HCT116 (cell line): ENCODE results near the gene DPPA3. TPM values are rescaled to one million over a fixed set of nuclear protein-coding genes. Genes with fewer than 3 reads are reported as not detected.

ENCODE experiments used
- ATAC-seq: fragments of 200-7000 bp; cut with Tn5 transposase; 2 replicates; pipeline ENCODE4 v1.9.1; 2020; ENCODE audit warnings: mild to moderate bottlenecking, moderate library complexity
- BruUV-seq: library from RNA; stranded (reverse); fragments of 400-500 nt; replicated peaks from 2 replicates; lab custom pipeline; 2021; lab: Mats Ljungman, UMichigan
- CTCF ChIA-PET: fragments of 300-600 bp; sonication (Branson Sonifier 250); formaldehyde crosslinking; loops from one replicate; lab custom pipeline; 2021; ENCODE audit warnings: antibody characterized with exemption; lab: Charles Lee
- POLR2A ChIA-PET: fragments of 300-600, 350-600 bp; sonication (Branson Sonifier 250); formaldehyde crosslinking; loops from one replicate; lab custom pipeline; 2021; ENCODE audit warnings: antibody characterized with exemption; lab: Charles Lee
- RAD21 ChIA-PET, 2 experiments: fragments of 300-600 bp; sonication (Branson Sonifier 250); formaldehyde crosslinking; loops; one replicate each; lab custom pipeline; 2023; ENCODE audit warnings: low total read pairs in 2 of 2; ENCODE audit not compliant: uncharacterized antibody in 2 of 2, unreplicated experiment in 2 of 2, low non-redundant PET in 1 of 2; lab: Charles Lee
- DNase-seq: peaks from one replicate; pipeline ENCODE4 v3.0.0-alpha.2; 2010; ENCODE audit warnings: low read depth, low spot score
- H2AFZ ChIP-seq: fragments of 200-600 bp; shearing (Covaris generic), sonication (generic); 2 replicates; pipeline ENCODE4 v1.6.1; 2017; ENCODE audit warnings: low read depth, mixed run types, mixed read lengths, antibody characterized with exemption, low read length; ENCODE audit not compliant: poor library complexity, severe bottlenecking
- H3K27ac ChIP-seq: 2 replicates; pipeline ENCODE4 v1.5.1; 2012; ENCODE audit warnings: low read depth, low read length
- H3K27me3 ChIP-seq: fragments of 200-600 bp; sonication (generic); 2 replicates; pipeline ENCODE4 v1.6.1; 2016; ENCODE audit warnings: mixed run types, low read length, mixed read lengths; ENCODE audit not compliant: insufficient read depth
- H3K36me3 ChIP-seq, 2 experiments: fragments of 200-500 bp in 1 of 2; fragments of 200-600 bp in 1 of 2; sonication (Bioruptor generic) in 1 of 2; sonication (generic) in 1 of 2; 2 replicates each; pipeline versions ENCODE4 v1.5.1 to v1.6.1; 2014 to 2016; ENCODE audit warnings: low read length in 2 of 2, inconsistent platforms in 1 of 2, mixed read lengths in 1 of 2, mixed run types in 1 of 2; ENCODE audit not compliant: insufficient read depth in 2 of 2, control insufficient read depth in 1 of 2
- H3K4me1 ChIP-seq, 2 experiments: fragments of 200-600 bp in 1 of 2; sonication (generic) in 1 of 2; 2 replicates each; pipeline versions ENCODE4 v1.5.1 to v1.6.1; 2012 to 2017; ENCODE audit warnings: low read length in 2 of 2, inconsistent platforms in 1 of 2, mild to moderate bottlenecking in 1 of 2, mixed read lengths in 1 of 2, mixed run types in 1 of 2, moderate library complexity in 1 of 2; ENCODE audit not compliant: insufficient read depth in 2 of 2, control insufficient read depth in 1 of 2
- H3K4me2 ChIP-seq: fragments of 200-600 bp; sonication (generic); 2 replicates; pipeline ENCODE4 v1.6.1; 2017; ENCODE audit warnings: mixed run types, low read length, mixed read lengths
- H3K4me3 ChIP-seq, 2 experiments: fragments of 200-600 bp in 1 of 2; sonication (generic) in 1 of 2; replicated peaks in 1 of 2; 2 replicates each; pipeline ENCODE4 v1.5.1; 2011 to 2016; ENCODE audit warnings: low read length in 2 of 2, control low read depth in 1 of 2, low read depth in 1 of 2, mild to moderate bottlenecking in 1 of 2, mixed read lengths in 1 of 2, mixed run types in 1 of 2
- H3K79me2 ChIP-seq: fragments of 200-600 bp; sonication (generic); 2 replicates; pipeline ENCODE4 v1.6.1; 2017; ENCODE audit warnings: mild to moderate bottlenecking, mixed run types, low read length, moderate library complexity, mixed read lengths; ENCODE audit not compliant: insufficient read depth
- H3K9ac ChIP-seq: fragments of 200-600 bp; sonication (generic); 2 replicates; pipeline ENCODE4 v1.6.1; 2016; ENCODE audit warnings: low read length, mixed read lengths
- H3K9me2 ChIP-seq: fragments of 200-600 bp; sonication (generic), shearing (Covaris generic); 2 replicates; pipeline ENCODE4 v1.6.1; 2017; ENCODE audit warnings: mixed run types, mild to moderate bottlenecking, moderate library complexity; ENCODE audit not compliant: insufficient read depth
- H3K9me3 ChIP-seq, 2 experiments: fragments of 200-500 bp in 1 of 2; fragments of 200-600 bp in 1 of 2; sonication (Bioruptor generic) in 1 of 2; sonication (generic) in 1 of 2; 2 replicates each; pipeline ENCODE4 v1.6.1; 2014 to 2017; ENCODE audit warnings: low read length in 2 of 2, mixed read lengths in 2 of 2, inconsistent platforms in 1 of 2, low read depth in 1 of 2, mild to moderate bottlenecking in 1 of 2, mixed run types in 1 of 2, moderate library complexity in 1 of 2; ENCODE audit not compliant: control insufficient read depth in 1 of 2, insufficient read depth in 1 of 2
- H4K20me1 ChIP-seq: fragments of 200-600 bp; sonication (generic), shearing (Covaris generic); 2 replicates; pipeline ENCODE4 v1.6.1; 2017; ENCODE audit warnings: mixed run types, mild to moderate bottlenecking, moderate library complexity; ENCODE audit not compliant: insufficient read depth
- EGR1 ChIP-seq: IDR thresholded peaks from 2 replicates; pipeline ENCODE4 v1.6.1; 2012; ENCODE audit warnings: low read depth
- EZH2phosphoT487 ChIP-seq: fragments of 200-600 bp; IDR thresholded peaks from 2 replicates; pipeline ENCODE4 v1.6.1; 2018; ENCODE audit warnings: antibody characterized with exemption, borderline replicate concordance
- FOSL1 ChIP-seq: IDR thresholded peaks from 2 replicates; pipeline ENCODE4 v1.6.1; 2012; ENCODE audit warnings: low read depth
- JUND ChIP-seq: IDR thresholded peaks from 2 replicates; pipeline ENCODE4 v1.6.1; 2012
- MAX ChIP-seq: IDR thresholded peaks from 2 replicates; pipeline ENCODE4 v1.6.1; 2012
- RAD21 ChIP-seq: IDR thresholded peaks from 2 replicates; pipeline ENCODE4 v1.6.1; 2012; ENCODE audit warnings: low read depth, mild to moderate bottlenecking
- YY1 ChIP-seq: IDR thresholded peaks from 2 replicates; pipeline ENCODE4 v1.6.1; 2011; ENCODE audit warnings: low read length, low read depth, moderate library complexity, mild to moderate bottlenecking; ENCODE audit not compliant: insufficient replicate concordance; ENCODE audit errors: extremely low read depth
- ZBTB33 ChIP-seq: IDR thresholded peaks from 2 replicates; pipeline ENCODE4 v1.6.1; 2011; ENCODE audit warnings: mild to moderate bottlenecking, low read length, moderate library complexity; ENCODE audit not compliant: insufficient replicate concordance; ENCODE audit errors: extremely low read depth
- intact Hi-C: fragments of 100-400 bp; cut with micrococcal nuclease; formaldehyde crosslinking; loops from 2 replicates; pipeline ENCODE4 v1.10.0; 2022
- total RNA-seq: library from RNA; stranded (reverse); gene quantifications from one replicate; pipeline ENCODE4 v1.2.1, GENCODE V29; 2021; ENCODE audit not compliant: unreplicated experiment

Gene DPPA3
- total RNA-seq, 1 experiment from 2014 or later, result not detected

GRCh38 chr12:7749442-7749841 is 38.2 kb downstream of the DPPA3 start:
- intact Hi-C loops, result no loop called here
- Histone ChIP-seq H3K27me3 (no peaks in the 10 kb centered on the region), H3K4me3 (no peak overlapping the region), H3K79me2 (no peaks in the 10 kb centered on the region), H3K36me3 (no peaks in the 10 kb centered on the region), H3K27ac (no peak overlapping the region), H4K20me1 (no peaks in the 10 kb centered on the region), H3K9me2 (no peaks in the 10 kb centered on the region), H3K9me3 (no peaks in the 10 kb centered on the region), H2AFZ (no peak overlapping the region), H3K4me2 (no peak overlapping the region), H3K9ac (no peak overlapping the region), H3K4me1 (no peaks in the 10 kb centered on the region)
- RAD21 ChIA-PET, result no interaction called here
- POLR2A ChIA-PET, result no interaction called here
- DNase-seq, result no peak
- CTCF ChIA-PET, result no interaction called here
- TF ChIP-seq FOSL1 (no peak), EZH2phosphoT487 (no peak), RAD21 (no peak), MAX (no peak), EGR1 (no peak), YY1 (no peak), JUND (no peak)
- BruUV-seq, result no TSS peak
- no peak for ATAC-seq

GRCh38 chr12:7750350-7750749 is 39.1 kb downstream of the DPPA3 start:
- Histone ChIP-seq H3K27ac (no peak overlapping the region), H3K9ac (no peak overlapping the region), H3K79me2 (no peaks in the 10 kb centered on the region), H3K36me3 (no peaks in the 10 kb centered on the region), H3K4me3 (no peak overlapping the region), H3K9me2 (no peaks in the 10 kb centered on the region), H4K20me1 (no peaks in the 10 kb centered on the region), H3K9me3 (no peaks in the 10 kb centered on the region), H3K4me1 (no peaks in the 10 kb centered on the region), H3K4me2 (no peak overlapping the region), H2AFZ (no peak overlapping the region), H3K27me3 (no peaks in the 10 kb centered on the region)
- no TSS peak for BruUV-seq
- CTCF ChIA-PET, result interaction anchor here (0.8 kb wide), 1 partner anchor 34 kb away, joined by 3 read pairs; no protein-coding TSS in a partner anchor
- POLR2A ChIA-PET, result no interaction called here
- TF ChIP-seq MAX, result no peak
- TF ChIP-seq ZBTB33, result no peak
- intact Hi-C loops, result no loop called here
- DNase-seq (no peak), ATAC-seq (no peak)
- RAD21 ChIA-PET, result no interaction called here
